HG03575 (cell line): ENCODE results near the gene MARVELD2.

ENCODE experiments used
- ATAC-seq: cut with Tn5 transposase; IDR thresholded peaks from one replicate; pipeline ENCODE4 v1.9.1; 2021; ENCODE audit not compliant: unreplicated experiment, insufficient number of reproducible peaks, low FRiP score; ENCODE audit errors: extremely low read depth

Gene MARVELD2

GRCh38 chr5:69485471-69485870 is 70.6 kb downstream of the MARVELD2 start:
- ATAC-seq = no peak

- no peak for ATAC-seq
Measured at GRCh38 chr5:69489246-69489645, 74.3 kb downstream of the MARVELD2 start.

GRCh38 chr5:69491027-69491426 is 76.1 kb downstream of the MARVELD2 start:
- ATAC-seq = no peak

GRCh38 chr5:69491838-69492390 is 77.0 kb downstream of the MARVELD2 start:
- no peak for ATAC-seq

GRCh38 chr5:69492391-69492922 is 77.5 kb downstream of the MARVELD2 start, which contains the start of gene OCLN:
OCLN (plus strand) TSS chr5:69492790; CDS start chr5:69504245, 11,455 bp downstream.
- no peak for ATAC-seq

- ATAC-seq = no peak
Measured at GRCh38 chr5:69492923-69493395, 78.0 kb downstream of the MARVELD2 start.

- ATAC-seq = no peak
Measured at GRCh38 chr5:69493396-69494133, 78.6 kb downstream of the MARVELD2 start.
